Frontal cortex (tissue), 4 donors: Measurements from ENCODE around the gene KIF12. TPM values are rescaled to one million over a fixed set of nuclear protein-coding genes. Genes with fewer than 3 reads are reported as not detected.
A peak's percentile ranks its signal among the peaks of the same experiment; 100 is the strongest.

Experiments
- DNase-seq, 2 donors: peaks; one replicate each; pipeline ENCODE4 v3.0.0; 2012; ENCODE audit warnings: low spot score in 2 of 2
- FAIRE-seq: peaks from 2 replicates; lab custom pipeline; 2012; peaks lifted over from hg19 to GRCh38; lab: Jason Lieb, UNC
- total RNA-seq: library from RNA; depleted of rRNA; stranded (reverse); fragments of >200 nt; gene quantifications from one replicate; pipeline ENCODE4 v1.2.3, GENCODE V29; 2014
- donor health status: control.
- donor health status: control.
- donor health status: control.

KIF12 gene
- total RNA-seq, 1 donor from 2014 or later = 0.82 TPM

DNA sequence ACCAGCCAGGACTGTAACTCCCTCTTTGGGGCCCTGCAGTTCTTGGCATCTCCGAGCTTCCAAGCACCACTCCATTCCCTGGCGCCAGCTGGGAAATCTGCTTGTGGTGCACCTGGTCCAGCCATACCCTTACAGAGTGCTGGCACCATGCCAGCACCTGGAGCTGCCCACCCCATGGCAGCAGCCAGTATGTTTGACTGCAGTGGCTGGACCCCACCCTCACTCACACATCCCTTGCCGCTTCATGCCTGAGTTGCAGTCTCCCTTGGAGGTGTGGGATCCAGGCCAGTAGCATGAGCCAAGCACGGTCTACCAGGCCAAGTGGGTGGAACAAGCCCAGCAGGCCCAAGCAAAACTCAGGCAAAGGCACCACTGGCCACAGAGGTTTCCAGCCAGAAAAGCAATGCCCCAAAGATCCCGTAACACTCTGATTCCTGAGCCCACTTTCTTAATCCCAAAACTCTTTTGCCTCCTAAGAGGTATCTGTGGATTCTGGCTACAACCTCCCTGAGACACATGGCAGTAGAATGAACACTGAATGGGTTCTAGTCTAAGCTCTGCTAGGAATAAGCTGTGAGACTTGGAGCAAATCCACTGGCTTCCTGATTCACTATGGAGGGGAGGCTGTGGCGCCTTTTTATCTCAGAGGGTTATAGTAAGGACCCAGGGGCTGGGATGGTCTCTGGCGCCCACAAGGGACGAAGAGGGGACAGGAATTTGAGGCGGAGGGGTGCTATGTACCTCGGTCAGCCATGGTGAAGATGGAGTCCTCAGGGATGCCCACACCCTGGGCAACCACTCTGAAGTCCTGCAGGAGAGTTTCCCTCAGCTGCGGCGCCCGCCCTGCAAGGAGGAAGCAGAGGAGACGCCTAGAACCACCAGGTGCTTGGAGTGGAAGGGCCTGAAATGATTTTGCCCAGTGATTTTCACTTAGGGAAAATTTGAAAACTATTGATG is 26.6 kb downstream of the KIF12 start:
- FAIRE-seq = no peak
- DNase-seq = no peak

DNA sequence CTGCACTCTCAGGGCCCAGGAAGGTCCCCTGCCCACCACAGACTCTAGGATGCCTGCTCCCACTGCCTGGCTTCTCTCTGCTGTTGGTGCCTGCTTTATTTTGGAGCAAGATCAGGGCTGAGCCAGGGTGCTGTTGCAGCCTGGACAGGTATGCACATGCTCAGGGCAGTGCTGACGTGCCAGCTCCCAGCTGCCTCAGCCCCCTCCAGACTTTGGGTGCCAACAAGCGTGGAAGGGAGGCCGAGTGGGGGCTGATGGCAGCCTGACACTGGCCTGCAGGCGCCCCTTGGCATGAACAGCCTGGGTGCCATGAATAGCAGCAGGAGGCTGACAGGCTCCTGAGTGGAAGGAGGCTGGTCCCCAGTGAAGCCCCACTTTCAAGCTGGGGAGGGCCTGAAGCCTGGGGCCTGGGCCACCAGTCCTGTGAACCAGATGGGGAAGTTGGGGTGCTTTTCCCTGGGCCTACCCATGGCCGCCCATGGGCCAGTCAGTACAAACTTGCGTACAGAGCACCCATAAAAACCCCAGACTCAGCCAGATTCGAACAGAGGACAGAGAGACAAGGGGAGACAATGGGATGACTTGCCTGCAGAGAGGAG is 27.8 kb downstream of the KIF12 start:
- DNase-seq (no peak), FAIRE-seq (no peak)

DNA sequence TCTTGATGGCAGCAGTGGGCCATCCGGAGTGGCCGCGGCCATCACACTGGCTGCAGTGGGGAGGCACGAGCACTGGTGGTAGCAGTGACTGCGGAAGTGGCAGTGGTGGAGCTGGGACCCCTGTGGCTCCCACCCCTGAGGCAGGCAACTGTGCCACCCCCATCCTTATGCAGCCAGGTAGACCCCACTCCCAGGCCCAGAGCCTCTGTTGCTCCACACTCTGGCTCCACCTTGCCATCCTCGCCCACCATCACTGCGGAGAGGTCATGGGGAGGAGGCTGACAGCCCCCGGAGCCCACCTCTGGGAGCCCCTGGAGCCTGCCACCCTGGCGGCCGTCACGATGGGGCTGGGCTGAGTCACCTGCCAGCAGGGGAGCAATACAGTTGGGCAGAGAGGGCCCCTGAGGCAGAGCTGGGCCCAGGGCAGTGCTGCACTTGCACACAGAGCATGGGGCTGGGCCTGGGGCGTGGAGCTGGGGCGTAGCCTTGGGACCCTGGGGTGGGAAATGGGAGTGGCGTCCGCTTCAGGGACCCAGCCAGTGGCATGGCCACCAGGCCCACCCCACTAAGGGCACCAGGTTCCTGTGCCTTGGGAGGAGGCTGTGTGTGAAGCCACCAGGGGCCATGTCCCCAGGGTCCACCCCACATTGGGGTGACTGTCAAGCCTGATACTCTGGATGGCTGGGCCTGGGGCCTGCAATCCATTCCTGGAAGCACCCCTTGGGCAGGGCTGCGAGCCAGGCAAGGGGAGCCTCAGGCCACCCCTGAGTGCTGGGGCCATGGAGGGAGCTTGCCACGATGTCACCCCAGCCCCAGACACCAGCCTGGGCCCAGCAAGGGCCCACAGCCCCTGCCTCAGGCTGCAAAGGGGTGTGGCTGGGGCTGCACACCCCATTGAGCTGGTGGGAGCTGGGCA is 28.6 kb downstream of the KIF12 start:
- no peak for FAIRE-seq
- no peak for DNase-seq

DNA sequence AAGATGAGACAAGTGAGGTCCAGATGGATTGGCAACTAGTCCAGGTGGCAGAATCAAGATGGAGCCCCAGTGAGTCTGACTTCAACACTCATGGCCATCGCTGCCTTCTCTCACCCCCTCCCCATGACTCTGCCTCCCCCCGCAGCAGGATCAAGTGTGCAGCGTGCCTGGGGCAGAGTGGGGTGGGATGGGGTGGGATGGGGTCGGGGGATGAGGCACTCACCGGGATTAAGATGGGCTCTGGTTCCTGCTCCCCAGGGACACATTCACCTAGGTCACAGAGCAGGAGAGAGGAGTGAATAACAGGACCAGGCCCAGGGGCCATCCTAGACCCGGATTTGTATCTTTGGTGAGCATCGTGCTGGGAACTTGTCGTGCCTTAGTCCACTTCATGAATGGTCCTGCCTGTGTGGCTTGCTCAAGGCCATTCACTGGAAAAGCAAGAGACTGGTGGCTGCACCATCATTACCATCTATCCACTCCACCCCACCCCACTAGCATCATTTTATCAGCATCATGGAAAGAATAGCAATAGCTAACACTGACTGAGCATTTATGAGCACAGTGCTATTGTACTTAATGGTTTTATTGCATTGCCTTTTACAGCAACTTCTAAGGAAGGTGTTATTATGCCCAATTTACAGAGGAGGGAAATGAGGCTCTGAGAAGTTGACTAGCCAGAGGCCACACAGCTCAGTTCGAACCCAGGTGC is 29.5 kb downstream of the KIF12 start:
- DNase-seq (no peak), FAIRE-seq (no peak)

DNA sequence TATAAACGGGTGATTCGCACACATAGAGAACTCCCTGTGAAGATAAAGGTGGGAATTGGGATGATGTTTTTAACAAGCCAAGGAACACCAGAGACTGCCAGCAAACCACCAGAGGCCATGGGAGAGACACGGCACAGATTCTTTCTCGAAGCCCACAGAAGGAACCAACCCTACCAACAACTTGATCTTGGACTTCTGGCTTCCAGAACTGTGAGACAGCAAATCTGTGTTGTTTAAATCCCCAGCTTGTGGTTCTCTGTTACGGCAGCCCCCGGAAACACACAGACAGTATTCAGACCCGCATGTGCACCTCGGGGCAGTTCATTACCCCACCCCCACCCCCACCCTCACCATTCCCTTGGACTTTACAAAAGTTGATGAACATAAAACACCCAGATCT is 33.8 kb downstream of the KIF12 start:
- FAIRE-seq = no peak

DNA sequence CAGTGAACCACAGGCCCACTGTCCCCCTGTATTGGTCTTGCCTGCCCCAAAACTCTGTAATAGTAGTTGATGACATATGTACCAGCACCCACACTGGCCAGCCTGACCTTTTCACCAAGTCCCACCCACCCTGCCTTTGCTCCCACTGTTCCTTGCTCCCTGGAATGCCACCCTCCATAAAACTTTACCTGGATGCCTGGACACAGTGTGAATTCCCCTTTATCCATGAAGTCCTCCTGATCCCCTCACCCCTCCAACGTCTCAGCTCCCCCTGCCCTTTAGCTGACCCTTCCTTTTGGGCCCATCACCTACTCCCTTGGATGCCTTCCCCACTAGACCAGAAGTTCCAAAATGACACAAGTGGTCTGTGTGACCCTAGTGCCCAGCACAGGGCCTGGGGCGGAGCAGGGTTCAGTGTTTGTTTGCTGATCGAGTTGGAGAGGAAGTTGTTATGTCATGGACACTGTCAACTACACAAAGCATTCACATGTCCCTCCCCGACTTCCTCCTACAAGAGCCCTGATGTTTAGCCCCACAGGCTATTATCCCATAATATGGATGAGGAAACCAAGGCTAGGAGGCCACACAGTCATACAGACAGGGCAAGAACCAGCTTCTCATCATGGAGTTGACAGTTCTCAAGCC is 37.1 kb downstream of the KIF12 start:
- DNase-seq = no peak
- FAIRE-seq = no peak

More for the DNA sequence above, 33.8 kb downstream of the KIF12 start:
- DNase-seq = no peak

DNA sequence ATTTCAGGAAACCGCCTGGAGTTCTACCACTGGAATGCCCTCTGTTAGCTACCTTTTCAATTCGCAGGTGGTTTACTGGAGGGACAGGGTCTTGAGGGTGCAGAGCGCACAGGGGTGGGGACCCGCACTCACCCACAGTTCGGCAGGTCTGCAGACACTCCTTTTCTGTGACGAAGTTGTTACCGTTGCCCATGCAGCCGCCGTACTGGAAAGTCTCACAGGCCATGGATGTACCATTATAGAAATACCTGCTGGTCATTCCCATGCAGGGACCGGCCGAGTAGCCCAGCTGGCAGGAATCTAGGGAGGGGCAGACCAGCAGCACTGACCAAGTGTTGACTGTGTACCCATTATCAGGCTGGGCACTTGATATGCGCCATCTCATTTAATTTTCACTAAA is 37.8 kb downstream of the KIF12 start:
- no peak for FAIRE-seq
- DNase-seq = no peak

DNA sequence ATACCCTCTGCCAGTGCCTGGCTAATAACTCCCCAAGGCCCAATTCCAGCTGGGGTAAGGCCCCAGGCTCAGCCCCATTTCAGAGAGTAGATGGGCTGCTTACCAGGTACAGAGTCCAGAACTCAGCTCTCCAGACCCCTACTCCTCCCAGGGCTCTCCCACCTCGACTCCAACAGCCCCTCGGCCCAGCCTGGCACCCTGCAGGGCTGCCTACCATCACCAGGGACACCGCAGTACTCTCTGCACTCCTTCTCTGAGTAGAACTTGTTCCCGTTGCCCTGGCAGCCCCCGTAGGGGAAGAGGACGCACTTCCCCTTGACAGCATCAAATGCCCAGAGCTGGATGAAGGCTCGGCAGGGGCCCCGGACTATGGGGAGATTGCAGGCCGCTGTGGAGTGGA is 38.4 kb downstream of the KIF12 start:
- no peak for FAIRE-seq
- no peak for DNase-seq

DNA sequence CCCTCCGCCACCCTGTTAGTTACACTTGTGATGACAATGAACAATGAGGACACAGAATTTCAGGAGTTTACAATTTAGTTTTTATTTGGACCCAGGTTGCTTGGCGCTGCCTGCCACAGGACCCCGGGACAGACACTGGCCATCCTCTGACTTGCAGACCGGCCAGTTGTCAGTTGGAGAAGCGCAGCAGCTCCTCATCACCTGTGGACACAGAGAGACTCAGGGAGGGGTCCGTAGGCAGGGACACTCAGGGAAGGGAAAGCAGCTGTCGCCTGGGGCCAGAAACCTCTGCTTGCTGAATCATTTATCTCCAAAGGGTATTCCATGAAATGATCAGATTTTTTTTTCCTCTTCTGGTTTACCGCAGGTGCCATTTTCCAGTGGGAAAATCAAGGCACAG is 39.0 kb downstream of the KIF12 start:
- no peak for DNase-seq
- no peak for FAIRE-seq

DNA sequence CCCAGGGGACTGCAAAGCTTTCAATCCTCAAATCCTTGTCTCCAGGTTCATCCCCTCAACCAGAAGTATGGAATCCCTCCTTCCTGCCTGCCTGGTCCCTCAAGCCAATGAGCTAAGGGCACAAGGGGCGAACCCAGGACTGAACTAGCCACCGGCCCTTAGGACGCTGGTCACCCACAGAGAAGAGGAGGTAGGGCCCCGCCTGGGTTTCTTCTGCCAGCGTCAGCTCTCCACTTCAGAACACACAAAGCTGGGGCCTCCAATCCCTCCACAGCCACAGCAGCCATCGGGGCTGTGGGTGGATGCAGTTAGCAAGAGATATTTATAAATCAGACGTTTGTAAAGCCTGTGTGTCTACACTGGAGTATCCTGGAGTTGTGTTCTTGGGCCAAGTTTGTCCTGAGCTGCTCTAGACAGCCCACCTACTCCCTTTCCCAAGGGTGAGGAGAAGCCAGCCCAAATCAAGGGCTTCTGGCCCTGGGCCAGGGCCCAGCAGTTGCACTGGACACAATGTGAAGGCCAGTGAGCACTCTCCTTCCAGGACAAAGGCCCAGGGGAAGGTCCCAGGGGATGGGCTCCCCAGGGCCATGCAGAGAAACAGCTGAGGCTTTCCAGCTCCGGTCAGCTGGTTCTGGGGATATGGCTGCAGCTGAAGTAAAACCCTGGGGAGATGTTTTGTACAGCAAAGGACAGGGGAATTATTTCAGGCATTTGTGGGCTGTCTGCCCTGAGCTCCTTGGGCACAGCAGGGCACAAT is 39.9 kb downstream of the KIF12 start:
- peak in 1 of 2 donors; percentile 67 for DNase-seq
- no peak for FAIRE-seq

DNA sequence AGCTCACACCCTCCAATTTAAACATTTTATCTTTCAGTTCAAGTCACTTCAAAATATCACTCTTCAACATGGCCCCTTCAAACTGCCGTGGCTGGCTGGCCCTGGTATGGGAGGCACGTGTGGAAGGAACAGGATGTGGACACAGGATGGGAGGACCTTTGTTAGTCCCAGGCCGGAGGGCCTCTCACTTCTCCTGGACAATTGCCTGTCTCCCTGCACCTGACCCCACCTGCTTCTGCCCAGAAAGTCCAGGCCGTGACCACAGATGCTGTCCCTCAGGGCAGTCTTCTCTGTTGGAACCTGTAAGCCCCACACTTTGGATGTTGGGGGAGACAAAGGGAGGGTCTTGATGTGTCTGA is 40.4 kb downstream of the KIF12 start:
- FAIRE-seq = no peak
- no peak for DNase-seq

DNA sequence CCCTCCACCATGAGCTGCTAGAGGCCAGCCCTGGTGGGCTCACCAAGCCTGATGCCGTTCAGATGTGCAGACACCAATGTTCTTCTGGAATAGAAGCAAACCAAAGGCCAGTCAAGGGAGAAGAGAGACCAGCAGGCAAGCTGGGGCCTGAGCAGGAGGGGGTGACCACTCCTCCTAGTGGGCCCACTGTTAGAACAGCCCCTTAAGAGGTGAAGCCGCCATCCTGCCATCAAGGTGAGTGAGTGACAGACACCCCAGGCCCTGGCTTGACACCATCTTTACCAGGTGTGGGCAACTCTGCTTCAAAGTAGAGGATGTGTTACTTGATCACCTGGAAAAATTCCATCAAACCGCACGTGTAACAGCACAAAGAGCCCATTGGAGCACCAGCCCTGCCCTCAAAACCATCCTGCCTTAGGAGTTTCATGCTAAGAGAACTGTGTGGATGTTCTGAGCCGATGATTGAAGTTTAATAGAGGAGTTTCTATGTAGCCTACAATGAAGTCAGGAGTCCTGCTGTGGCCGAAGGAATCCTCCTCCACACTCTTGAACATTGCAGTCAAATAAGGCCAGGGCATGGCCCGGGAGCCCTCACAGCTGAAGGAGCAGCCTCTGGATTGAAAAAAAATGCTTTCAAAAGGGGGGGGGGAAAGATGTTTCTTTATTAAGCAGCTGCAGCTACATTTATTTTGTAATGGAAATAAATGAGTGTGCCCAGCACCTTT is 41.8 kb downstream of the KIF12 start:
- no peak for DNase-seq

DNA sequence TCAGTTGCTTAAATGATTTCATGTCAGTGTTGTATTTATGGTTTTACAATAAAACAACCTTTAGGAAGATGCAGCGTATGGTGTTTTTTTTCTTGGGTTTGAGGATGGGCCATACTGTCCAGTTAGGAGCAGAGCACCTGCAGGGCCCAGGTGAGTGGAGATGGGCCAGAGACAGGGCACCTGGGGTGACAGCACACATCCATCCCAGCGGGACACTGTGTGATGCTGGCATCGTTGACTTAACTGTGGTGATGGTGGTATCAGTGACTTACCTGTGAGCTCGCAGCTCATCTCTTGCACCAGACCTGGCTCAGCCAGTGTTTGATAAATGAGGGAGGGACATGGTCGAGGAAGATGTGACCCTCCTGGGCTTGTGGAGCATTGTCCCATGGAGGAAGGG is 42.6 kb downstream of the KIF12 start:
- FAIRE-seq = no peak
- DNase-seq = no peak

More for the DNA sequence above, 41.8 kb downstream of the KIF12 start:
- no peak for FAIRE-seq

DNA sequence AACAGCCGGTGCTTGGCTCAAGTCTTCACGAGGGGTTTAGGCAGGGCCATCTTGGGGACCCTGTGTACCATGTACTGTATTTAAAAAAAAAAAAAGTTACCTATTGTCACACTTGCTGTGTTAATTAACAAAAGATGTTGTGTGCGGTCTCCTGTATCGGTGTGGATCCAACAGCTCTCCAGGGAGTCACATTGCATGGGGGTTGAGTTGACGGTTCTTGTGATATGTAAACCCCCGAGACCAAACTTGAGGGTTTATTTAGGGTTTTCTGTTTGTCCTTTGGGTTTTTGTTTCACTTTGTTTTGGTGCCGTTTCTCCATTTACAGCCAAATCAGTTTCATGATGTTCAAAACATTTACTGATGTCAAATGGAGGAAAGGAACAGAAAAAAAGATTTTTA is 43.2 kb downstream of the KIF12 start:
- no peak for FAIRE-seq

DNA sequence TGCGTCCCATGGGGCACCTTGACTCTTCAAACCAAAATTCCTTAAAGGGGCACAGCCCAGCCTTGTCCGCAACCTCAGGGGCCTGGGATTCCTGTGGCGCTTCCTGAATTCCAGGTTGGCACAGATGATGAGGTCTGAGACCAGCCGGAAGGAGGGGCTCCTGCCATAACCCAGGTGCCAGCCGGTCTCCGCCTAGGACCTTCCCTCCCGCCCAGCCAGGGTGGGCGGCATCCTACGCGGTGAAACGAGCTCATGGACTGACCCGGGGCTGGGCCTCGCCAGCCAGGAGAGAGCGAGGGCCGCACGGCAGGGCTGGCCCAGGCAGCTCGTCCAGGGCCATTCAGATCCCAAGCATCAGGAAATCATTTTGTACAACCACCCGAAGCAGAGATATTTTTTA is 44.0 kb downstream of the KIF12 start:
- FAIRE-seq = no peak
- DNase-seq = no peak

More for the DNA sequence above, 43.2 kb downstream of the KIF12 start:
- DNase-seq = no peak

DNA sequence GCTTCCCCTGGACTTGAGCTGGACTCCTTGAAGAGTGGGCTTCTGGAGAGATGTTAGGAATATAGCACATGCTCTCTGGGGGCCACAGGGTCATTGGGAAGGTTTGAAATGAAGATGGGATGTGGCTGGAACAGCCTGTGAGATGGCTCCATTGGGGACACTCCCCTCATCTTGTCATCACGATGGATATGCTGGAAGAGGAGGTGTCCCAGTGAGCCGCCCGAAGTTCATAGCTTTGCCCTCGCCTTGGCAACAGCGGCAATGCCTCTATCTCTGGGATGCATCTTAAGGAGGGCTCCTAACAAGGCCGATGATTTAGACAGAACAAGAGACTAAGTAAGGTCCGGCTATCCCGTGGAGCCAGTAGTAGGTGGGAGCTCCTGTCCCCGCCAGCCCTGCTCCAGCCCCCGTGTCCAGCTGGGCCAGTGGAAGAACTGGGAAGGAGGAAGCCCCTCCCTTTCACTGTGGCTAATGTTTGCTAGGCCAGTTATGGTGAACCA is 44.9 kb downstream of the KIF12 start:
- FAIRE-seq (no peak), DNase-seq (no peak)

DNA sequence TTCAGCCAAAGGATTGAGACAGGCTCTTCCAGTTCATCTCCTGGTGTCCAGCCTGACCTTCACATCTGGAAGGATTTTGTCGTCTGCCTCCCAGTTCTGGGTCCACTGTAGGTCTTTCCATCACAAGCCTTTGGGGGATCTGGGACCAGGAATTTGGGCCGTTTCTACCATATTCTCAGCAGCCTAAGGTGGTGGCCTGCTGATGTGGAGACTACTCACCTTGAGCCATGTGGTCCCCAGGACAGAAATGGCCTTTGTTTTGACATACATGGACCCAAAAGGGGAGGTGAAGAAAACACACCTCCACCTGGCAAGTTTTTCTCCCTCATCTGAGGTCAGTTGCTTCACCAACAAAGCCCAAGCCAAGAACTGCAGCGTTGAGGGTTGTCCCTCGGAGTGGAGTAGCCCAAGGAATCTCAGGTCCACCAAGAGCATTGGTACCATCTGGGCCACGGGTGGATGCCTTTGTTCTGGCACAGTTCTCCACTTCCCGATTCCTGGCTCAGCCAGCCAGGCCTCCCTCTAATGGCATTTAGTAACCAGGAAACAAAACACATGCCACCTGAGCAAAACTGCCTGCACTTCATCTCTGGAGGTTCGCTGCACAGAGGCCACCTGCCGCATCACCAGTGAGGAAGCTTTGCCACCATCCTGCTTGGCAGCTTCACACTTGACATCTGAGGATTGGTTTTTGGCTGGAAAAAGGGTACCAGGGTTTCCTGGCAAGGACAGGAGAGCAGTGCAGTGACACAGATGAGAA is 45.7 kb downstream of the KIF12 start:
- DNase-seq (no peak), FAIRE-seq (no peak)
